ENCODE measurements around the gene TNFRSF9.

The TNFRSF9 gene

DNA sequence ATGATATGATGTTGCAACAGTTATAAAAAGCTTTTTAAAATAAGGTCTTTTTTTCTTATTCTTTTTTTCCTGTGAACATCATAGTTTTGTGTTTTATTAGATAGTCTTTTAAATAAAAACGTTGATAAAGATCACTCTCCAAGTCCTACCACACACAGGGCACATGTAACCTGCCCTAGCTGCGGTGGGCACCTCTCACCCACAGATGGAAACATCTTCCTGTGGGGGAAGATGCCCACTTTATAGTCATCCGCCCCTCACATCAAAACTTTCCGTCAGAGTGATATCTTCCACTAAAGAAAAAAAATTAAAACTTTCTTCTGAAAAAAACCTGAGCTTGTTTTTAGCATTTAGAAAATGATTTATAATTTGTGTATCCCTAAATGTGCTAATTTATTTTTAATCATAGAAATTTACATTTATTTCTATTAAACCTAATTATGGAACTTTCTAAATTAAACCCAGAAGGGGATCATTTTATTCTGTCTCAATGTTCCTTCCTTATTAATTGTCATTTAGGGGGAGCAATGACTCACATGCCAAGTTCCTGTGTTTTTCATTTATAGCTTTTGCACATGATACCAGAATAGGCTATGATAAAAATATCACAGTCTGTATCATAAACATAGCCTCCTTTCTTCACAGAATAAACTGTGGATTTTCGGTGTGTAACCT lies 24.7 kb downstream of the TNFRSF9 start:
- H3K27me3 ChIP-seq (ENCODE audit: control insufficient read depth in 3 of 3, insufficient read depth in 3 of 3, low read depth in 1 of 3, low read length in 3 of 3) = peaks cover 0 to 7% (median 0%) of the 10 kb centered on the region in 3 experiments
- H2BK5ac ChIP-seq (ENCODE audit: low read length) = no peak overlapping the region
- H4K8ac ChIP-seq (ENCODE audit: low read depth, low read length) = no peak overlapping the region
- no peaks in the 10 kb centered on the region for H3K4me1 ChIP-seq (ENCODE audit: control insufficient read depth in 2 of 2, insufficient read depth in 1 of 2, low read depth in 1 of 2, low read length in 2 of 2)
- H2AFZ ChIP-seq (ENCODE audit: low read length) = no peak overlapping the region
- no peak overlapping the region for H3K4me2 ChIP-seq (ENCODE audit: insufficient read depth, low read length, poor library complexity, severe bottlenecking)
- H3K4me3 ChIP-seq (ENCODE audit: low read length in 2 of 2) = no peak overlapping the region
- H3K4ac ChIP-seq (ENCODE audit: low read length) = no peak overlapping the region
- no peaks in the 10 kb centered on the region for H3K79me1 ChIP-seq (ENCODE audit: low read depth, low read length)
- no peak overlapping the region for H2AK5ac ChIP-seq (ENCODE audit: low read depth, low read length)
- no peak overlapping the region for H3K23ac ChIP-seq (ENCODE audit: low read depth, low read length, poor library complexity)
- WGBS, 2 donors (ENCODE audit: extremely low coverage in 2 of 2, insufficient read length in 2 of 2, insufficient replicate concordance in 1 of 2) = no CpG with 5 or more reads among the region's 5 CpGs
- no peak overlapping the region for H4K91ac ChIP-seq (ENCODE audit: low read depth, low read length, poor library complexity)
- no peak overlapping the region for H2BK120ac ChIP-seq (ENCODE audit: low read depth, low read length)
- H2BK12ac ChIP-seq (ENCODE audit: low read length) = no peak overlapping the region
- H3K27ac ChIP-seq (replicated peaks; ENCODE audit: low read length) = no peak overlapping the region
- no peak overlapping the region for H3K9ac ChIP-seq (ENCODE audit: low read depth, low read length, poor library complexity)
- H3K18ac ChIP-seq (ENCODE audit: low read length) = no peak overlapping the region
- no peaks in the 10 kb centered on the region for H3K9me3 ChIP-seq (replicated peaks in 1 of 2; ENCODE audit: control insufficient read depth in 2 of 2, insufficient read depth in 1 of 2, low read depth in 1 of 2, low read length in 2 of 2)
- no peaks in the 10 kb centered on the region for H3K36me3 ChIP-seq (replicated peaks in 1 of 2; ENCODE audit: control insufficient read depth in 2 of 2, insufficient read depth in 2 of 2, low read length in 2 of 2)
- DNase-seq (ENCODE audit: low spot score) = no peak
- no peak overlapping the region for H3K14ac ChIP-seq (ENCODE audit: low read length)
- no peak overlapping the region for H2BK15ac ChIP-seq (ENCODE audit: low read length)

- Histone ChIP-seq H3K27me3 (ENCODE audit: control insufficient read depth in 3 of 3, insufficient read depth in 3 of 3, low read depth in 1 of 3, low read length in 3 of 3) (peaks cover 0 to 9% (median 0%) of the 10 kb centered on the region in 3 experiments), H2AK5ac (ENCODE audit: low read depth, low read length) (no peak overlapping the region), H3K27ac (replicated peaks; ENCODE audit: low read length) (no peak overlapping the region), H2BK120ac (ENCODE audit: low read depth, low read length) (no peak overlapping the region), H3K79me1 (ENCODE audit: low read depth, low read length) (no peaks in the 10 kb centered on the region), H3K4me2 (ENCODE audit: insufficient read depth, low read length, poor library complexity, severe bottlenecking) (no peak overlapping the region), H3K18ac (ENCODE audit: low read length) (no peak overlapping the region), H3K4me3 (ENCODE audit: low read length in 2 of 2) (no peak overlapping the region), H4K91ac (ENCODE audit: low read depth, low read length, poor library complexity) (no peak overlapping the region), H4K8ac (ENCODE audit: low read depth, low read length) (no peak overlapping the region), H3K4me1 (ENCODE audit: control insufficient read depth in 2 of 2, insufficient read depth in 1 of 2, low read depth in 1 of 2, low read length in 2 of 2) (peaks cover 0 to 2% of the 10 kb centered on the region in 2 donors), H3K36me3 (replicated peaks in 1 of 2; ENCODE audit: control insufficient read depth in 2 of 2, insufficient read depth in 2 of 2, low read length in 2 of 2) (no peaks in the 10 kb centered on the region), H2AFZ (ENCODE audit: low read length) (no peak overlapping the region), H3K4ac (ENCODE audit: low read length) (no peak overlapping the region), H2BK5ac (ENCODE audit: low read length) (no peak overlapping the region), H3K9ac (ENCODE audit: low read depth, low read length, poor library complexity) (no peak overlapping the region), H3K9me3 (replicated peaks in 1 of 2; ENCODE audit: control insufficient read depth in 2 of 2, insufficient read depth in 1 of 2, low read depth in 1 of 2, low read length in 2 of 2) (no peaks in the 10 kb centered on the region), H2BK15ac (ENCODE audit: low read length) (no peak overlapping the region), H2BK12ac (ENCODE audit: low read length) (no peak overlapping the region), H3K14ac (ENCODE audit: low read length) (no peak overlapping the region), H3K23ac (ENCODE audit: low read depth, low read length, poor library complexity) (no peak overlapping the region)
- no CpG with 5 or more reads among the region's 18 CpGs for WGBS, 2 donors (ENCODE audit: extremely low coverage in 2 of 2, insufficient read length in 2 of 2, insufficient replicate concordance in 1 of 2)
- DNase-seq (ENCODE audit: low spot score) = no peak
Observed at GRCh38 chr1:7912743-7913557, 27.7 kb downstream of the TNFRSF9 start.

DNA sequence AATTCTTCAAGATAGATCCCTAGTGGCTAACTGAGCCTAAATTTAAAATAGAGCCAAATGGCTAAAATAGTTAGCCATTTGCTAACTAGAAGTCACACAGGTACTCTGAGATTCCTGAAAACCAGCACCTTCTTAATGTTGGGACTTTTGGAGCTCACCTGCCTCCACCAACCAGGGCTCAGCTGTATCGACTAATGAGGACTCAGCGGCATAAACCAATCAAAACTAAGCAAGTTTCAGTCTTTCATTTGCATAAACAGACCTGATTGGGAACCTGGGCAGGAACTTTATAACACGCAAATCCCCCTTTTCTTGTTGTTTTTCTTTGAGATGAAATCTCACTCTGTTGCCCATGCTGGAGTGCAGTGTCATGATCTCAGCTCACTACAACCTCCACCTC lies 28.5 kb downstream of the TNFRSF9 start:
- WGBS, 2 donors (ENCODE audit: extremely low coverage in 2 of 2, insufficient read length in 2 of 2, insufficient replicate concordance in 1 of 2) = no CpG with 5 or more reads among the region's 3 CpGs
- Histone ChIP-seq H4K8ac (ENCODE audit: low read depth, low read length) (no peak overlapping the region), H4K91ac (ENCODE audit: low read depth, low read length, poor library complexity) (no peak overlapping the region), H3K27me3 (ENCODE audit: control insufficient read depth in 3 of 3, insufficient read depth in 3 of 3, low read depth in 1 of 3, low read length in 3 of 3) (peaks cover 0 to 9% (median 0%) of the 10 kb centered on the region in 3 experiments), H3K79me1 (ENCODE audit: low read depth, low read length) (no peaks in the 10 kb centered on the region), H2BK5ac (ENCODE audit: low read length) (no peak overlapping the region), H2BK12ac (ENCODE audit: low read length) (no peak overlapping the region), H3K4me1 (ENCODE audit: control insufficient read depth in 2 of 2, insufficient read depth in 1 of 2, low read depth in 1 of 2, low read length in 2 of 2) (peaks cover 0 to 2% of the 10 kb centered on the region in 2 donors), H3K18ac (ENCODE audit: low read length) (no peak overlapping the region), H3K9ac (ENCODE audit: low read depth, low read length, poor library complexity) (no peak overlapping the region), H3K36me3 (replicated peaks in 1 of 2; ENCODE audit: control insufficient read depth in 2 of 2, insufficient read depth in 2 of 2, low read length in 2 of 2) (no peaks in the 10 kb centered on the region), H3K4me2 (ENCODE audit: insufficient read depth, low read length, poor library complexity, severe bottlenecking) (no peak overlapping the region), H3K4ac (ENCODE audit: low read length) (no peak overlapping the region), H3K14ac (ENCODE audit: low read length) (no peak overlapping the region), H3K4me3 (ENCODE audit: low read length in 2 of 2) (no peak overlapping the region), H3K27ac (replicated peaks; ENCODE audit: low read length) (no peak overlapping the region), H3K23ac (ENCODE audit: low read depth, low read length, poor library complexity) (no peak overlapping the region), H2BK120ac (ENCODE audit: low read depth, low read length) (no peak overlapping the region), H2AFZ (ENCODE audit: low read length) (no peak overlapping the region), H3K9me3 (replicated peaks in 1 of 2; ENCODE audit: control insufficient read depth in 2 of 2, insufficient read depth in 1 of 2, low read depth in 1 of 2, low read length in 2 of 2) (no peaks in the 10 kb centered on the region), H2BK15ac (ENCODE audit: low read length) (no peak overlapping the region), H2AK5ac (ENCODE audit: low read depth, low read length) (no peak overlapping the region)
- DNase-seq (ENCODE audit: low spot score) = no peak

DNA sequence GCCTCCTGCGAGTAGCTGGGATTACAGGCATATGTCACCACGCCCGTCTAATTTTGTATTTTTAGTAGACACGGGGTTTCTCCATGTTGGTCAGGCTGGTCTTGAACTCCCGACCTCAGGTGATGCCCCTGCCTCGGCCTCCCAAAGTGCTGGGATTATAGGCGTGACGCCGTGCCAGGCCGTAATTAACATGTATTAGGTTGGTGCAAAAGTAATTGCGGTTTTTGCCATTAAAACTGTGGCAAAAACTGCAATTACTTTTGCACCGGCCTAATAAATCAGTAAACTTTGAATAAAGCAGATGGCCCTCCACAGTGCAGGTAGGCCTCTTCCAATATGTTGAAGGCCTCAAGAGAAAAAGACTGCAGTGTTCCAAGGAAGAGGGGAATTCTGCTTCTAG lies 35.4 kb downstream of the TNFRSF9 start:
- no CpG with 5 or more reads among the region's 12 CpGs for WGBS, 2 donors (ENCODE audit: extremely low coverage in 2 of 2, insufficient read length in 2 of 2, insufficient replicate concordance in 1 of 2)
- no peak overlapping the region for H2BK5ac ChIP-seq (ENCODE audit: low read length)

More for the DNA sequence above, 35.4 kb downstream of the TNFRSF9 start:
- Histone ChIP-seq H3K18ac (ENCODE audit: low read length) (no peak overlapping the region), H3K36me3 (replicated peaks in 1 of 2; ENCODE audit: control insufficient read depth in 2 of 2, insufficient read depth in 2 of 2, low read length in 2 of 2) (no peaks in the 10 kb centered on the region), H3K4ac (ENCODE audit: low read length) (no peak overlapping the region), H4K91ac (ENCODE audit: low read depth, low read length, poor library complexity) (no peak overlapping the region), H4K8ac (ENCODE audit: low read depth, low read length) (no peak overlapping the region), H3K4me2 (ENCODE audit: insufficient read depth, low read length, poor library complexity, severe bottlenecking) (no peak overlapping the region), H3K79me1 (ENCODE audit: low read depth, low read length) (no peaks in the 10 kb centered on the region), H2AK5ac (ENCODE audit: low read depth, low read length) (no peak overlapping the region), H3K9ac (ENCODE audit: low read depth, low read length, poor library complexity) (no peak overlapping the region), H3K23ac (ENCODE audit: low read depth, low read length, poor library complexity) (no peak overlapping the region), H2BK12ac (ENCODE audit: low read length) (no peak overlapping the region), H3K9me3 (replicated peaks in 1 of 2; ENCODE audit: control insufficient read depth in 2 of 2, insufficient read depth in 1 of 2, low read depth in 1 of 2, low read length in 2 of 2) (no peaks in the 10 kb centered on the region), H2BK15ac (ENCODE audit: low read length) (no peak overlapping the region), H3K4me1 (ENCODE audit: control insufficient read depth in 2 of 2, insufficient read depth in 1 of 2, low read depth in 1 of 2, low read length in 2 of 2) (peaks cover 0 to 1% of the 10 kb centered on the region in 2 donors), H3K27ac (replicated peaks; ENCODE audit: low read length) (no peak overlapping the region), H2AFZ (ENCODE audit: low read length) (no peak overlapping the region), H3K27me3 (ENCODE audit: control insufficient read depth in 3 of 3, insufficient read depth in 3 of 3, low read depth in 1 of 3, low read length in 3 of 3) (peaks cover 0 to 6% (median 0%) of the 10 kb centered on the region in 3 experiments), H3K14ac (ENCODE audit: low read length) (no peak overlapping the region), H2BK120ac (ENCODE audit: low read depth, low read length) (no peak overlapping the region), H3K4me3 (ENCODE audit: low read length in 2 of 2) (no peak overlapping the region)
- no peak for DNase-seq (ENCODE audit: low spot score)
